ENCODE results near the gene TBX22. TPM values are rescaled to one million over a fixed set of nuclear protein-coding genes. Genes with fewer than 3 reads are reported as not detected.
"Not testable (repeated sequence)": the region's sequence is repeated elsewhere in the genome, so short reads cannot be mapped to it uniquely, and the experiment has no call there.

TBX22 gene
- total RNA-seq, 6 experiments from 2014 or later = not detected

GRCh38 chrX:80021621-80022020, 7.1 kb downstream of the TBX22 start:
- no peak for DNase-seq
- no peak for TF ChIP-seq CTCF (IDR thresholded peaks at IDR 0.05)
- peaks cover 8% of the 10 kb centered on the region for H3K9me3 Mint-ChIP-seq
- no peaks in the 10 kb centered on the region for H3K4me1 Mint-ChIP-seq (ENCODE audit: low read depth)
- no peaks in the 10 kb centered on the region for H3K27me3 Mint-ChIP-seq (ENCODE audit: insufficient read depth)
- no peak overlapping the region for H3K27ac Mint-ChIP-seq
- H3K36me3 Mint-ChIP-seq (ENCODE audit: low read depth) = no peaks in the 10 kb centered on the region
- H3K4me3 Mint-ChIP-seq = no peak overlapping the region

DNA sequence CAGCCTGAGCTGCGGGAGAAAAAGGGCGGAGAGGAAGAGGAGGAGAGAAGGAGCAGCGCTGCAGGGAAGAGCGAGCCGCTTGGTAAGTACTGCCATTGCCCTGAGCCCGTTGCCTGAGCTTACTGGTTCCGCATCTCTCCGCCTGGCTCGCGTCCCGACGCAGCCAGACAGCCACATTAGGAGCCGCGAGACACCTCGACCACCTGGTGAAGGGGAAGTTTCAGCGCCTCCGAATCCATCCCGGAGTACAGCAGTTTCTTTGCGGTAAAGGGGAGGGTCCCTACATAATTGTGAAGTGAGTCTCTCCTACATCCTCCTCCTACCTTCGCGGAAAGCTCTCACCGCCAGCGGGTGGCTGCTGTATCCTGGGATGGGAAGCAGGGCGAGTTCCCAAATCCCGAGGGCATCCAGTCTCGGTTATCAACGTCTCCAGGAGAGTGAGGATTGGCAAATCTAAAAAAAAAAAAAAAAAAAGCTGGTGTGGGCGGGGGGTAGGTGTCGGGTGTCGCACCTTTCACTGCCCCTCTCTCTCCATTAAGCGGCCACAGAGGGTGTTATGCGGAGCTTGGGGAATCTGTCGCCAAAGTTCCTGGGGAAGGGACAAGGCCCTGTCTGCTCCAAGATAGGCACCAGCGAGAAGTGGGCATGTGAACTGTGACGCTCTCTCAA, 7.9 kb downstream of the TBX22 start:
- Mint-ChIP-seq H3K27ac (no peak overlapping the region), H3K36me3 (ENCODE audit: low read depth) (no peaks in the 10 kb centered on the region), H3K4me1 (ENCODE audit: low read depth) (no peaks in the 10 kb centered on the region), H3K4me3 (no peak overlapping the region), H3K27me3 (ENCODE audit: insufficient read depth) (no peaks in the 10 kb centered on the region), H3K9me3 (peaks cover 4% of the 10 kb centered on the region)
- DNase-seq = no peak
- TF ChIP-seq CTCF (IDR thresholded peaks at IDR 0.05) = no peak

GRCh38 chrX:80026116-80026515, 11.6 kb downstream of the TBX22 start:
- H3K27me3 Mint-ChIP-seq (ENCODE audit: insufficient read depth) = no peaks in the 10 kb centered on the region
- TF ChIP-seq CTCF (IDR thresholded peaks at IDR 0.05) = no peak
- H3K27ac Mint-ChIP-seq = no peak overlapping the region
- H3K9me3 Mint-ChIP-seq = peaks cover 7% of the 10 kb centered on the region
- H3K4me1 Mint-ChIP-seq (ENCODE audit: low read depth) = no peaks in the 10 kb centered on the region
- H3K4me3 Mint-ChIP-seq = no peak overlapping the region
- DNase-seq = no peak
- no peaks in the 10 kb centered on the region for H3K36me3 Mint-ChIP-seq (ENCODE audit: low read depth)

GRCh38 chrX:80066156-80066555, 51.6 kb downstream of the TBX22 start:
- H3K9me3 Mint-ChIP-seq = peaks cover 33% of the 10 kb centered on the region
- H3K36me3 Mint-ChIP-seq (ENCODE audit: low read depth); H3K4me3 Mint-ChIP-seq: not testable (repeated sequence)

DNA sequence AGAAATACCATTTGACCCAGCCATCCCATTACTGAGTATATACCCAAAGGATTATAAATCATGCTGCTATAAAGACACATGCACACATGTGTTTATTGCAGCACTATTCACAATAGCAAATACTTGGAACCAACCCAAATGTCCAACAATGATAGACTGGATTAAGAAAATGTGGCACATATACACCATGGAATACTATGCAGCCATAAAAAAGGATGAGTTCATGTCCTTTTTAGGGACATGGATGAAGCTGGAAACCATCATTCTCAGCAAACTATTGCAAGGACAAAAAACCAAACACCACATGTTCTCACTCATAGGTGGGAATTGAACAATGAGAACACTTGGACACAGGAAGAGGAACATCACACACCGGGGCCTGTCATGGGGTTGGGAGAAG, 61.1 kb downstream of the TBX22 start:
- H3K4me3 Mint-ChIP-seq; H3K36me3 Mint-ChIP-seq (ENCODE audit: low read depth); DNase-seq; H3K27ac Mint-ChIP-seq; H3K27me3 Mint-ChIP-seq (ENCODE audit: insufficient read depth); H3K4me1 Mint-ChIP-seq (ENCODE audit: low read depth): not testable (repeated sequence)
- peaks cover 11% of the 10 kb centered on the region for H3K9me3 Mint-ChIP-seq

More at GRCh38 chrX:80066156-80066555, 51.6 kb downstream of the TBX22 start:
- H3K27ac Mint-ChIP-seq; H3K27me3 Mint-ChIP-seq (ENCODE audit: insufficient read depth); H3K4me1 Mint-ChIP-seq (ENCODE audit: low read depth); DNase-seq: not testable (repeated sequence)

Measured in HFFc6 (cell line).